ENCODE results near the gene RAB27B.

DNA sequence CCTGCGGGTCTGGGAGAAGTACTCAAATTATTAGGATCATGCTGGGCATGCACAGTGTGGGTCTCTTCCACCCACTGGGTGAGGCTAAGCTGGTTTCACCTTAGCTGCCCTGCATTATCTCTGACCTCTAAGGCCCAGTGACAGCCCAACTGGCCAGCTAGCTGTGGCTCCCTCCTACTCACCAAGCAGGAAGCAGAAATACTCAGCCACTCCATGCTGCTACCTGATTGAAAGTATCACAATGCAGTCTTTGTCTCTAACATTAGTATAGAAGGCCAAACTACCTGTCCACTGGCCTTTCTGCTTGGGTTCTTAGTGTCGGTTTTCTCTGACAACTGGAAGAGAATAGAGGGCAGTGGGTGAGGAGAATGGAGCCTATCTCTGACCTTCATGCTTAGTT lies 47.3 kb upstream of the RAB27B start:
- TF ChIP-seq, protein P1, sequence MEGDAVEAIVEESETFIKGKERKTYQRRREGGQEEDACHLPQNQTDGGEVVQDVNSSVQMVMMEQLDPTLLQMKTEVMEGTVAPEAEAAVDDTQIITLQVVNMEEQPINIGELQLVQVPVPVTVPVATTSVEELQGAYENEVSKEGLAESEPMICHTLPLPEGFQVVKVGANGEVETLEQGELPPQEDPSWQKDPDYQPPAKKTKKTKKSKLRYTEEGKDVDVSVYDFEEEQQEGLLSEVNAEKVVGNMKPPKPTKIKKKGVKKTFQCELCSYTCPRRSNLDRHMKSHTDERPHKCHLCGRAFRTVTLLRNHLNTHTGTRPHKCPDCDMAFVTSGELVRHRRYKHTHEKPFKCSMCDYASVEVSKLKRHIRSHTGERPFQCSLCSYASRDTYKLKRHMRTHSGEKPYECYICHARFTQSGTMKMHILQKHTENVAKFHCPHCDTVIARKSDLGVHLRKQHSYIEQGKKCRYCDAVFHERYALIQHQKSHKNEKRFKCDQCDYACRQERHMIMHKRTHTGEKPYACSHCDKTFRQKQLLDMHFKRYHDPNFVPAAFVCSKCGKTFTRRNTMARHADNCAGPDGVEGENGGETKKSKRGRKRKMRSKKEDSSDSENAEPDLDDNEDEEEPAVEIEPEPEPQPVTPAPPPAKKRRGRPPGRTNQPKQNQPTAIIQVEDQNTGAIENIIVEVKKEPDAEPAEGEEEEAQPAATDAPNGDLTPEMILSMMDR (IDR thresholded peaks at IDR 0.05) = no peak
- TF ChIP-seq EP300 (IDR thresholded peaks at IDR 0.05) (no peak), POLR2A (IDR thresholded peaks at IDR 0.05; ENCODE audit: low read depth) (no peak), POLR2AphosphoS5 (IDR thresholded peaks at IDR 0.05) (no peak)
